CD4-positive, alpha-beta T cell treated with Interleukin-6 at 100 ng/mL for 8 hours (primary cell): Measurements from ENCODE around the gene POU4F1.

Experiments
- DNase-seq: peaks from one replicate; pipeline ENCODE4 v3.0.0-alpha.2; 2020; ENCODE audit warnings: mixed read lengths, low spot score

Gene POU4F1

GRCh38 chr13:78606471-78607408 lies 3.4 kb upstream of the POU4F1 start:
- DNase-seq = no peak

- DNase-seq = no peak
Observed at GRCh38 chr13:78604782-78605611, 1.6 kb upstream of the POU4F1 start.

- DNase-seq = no peak
Observed at GRCh38 chr13:78602561-78603239, 652 bp downstream of the POU4F1 start.

GRCh38 chr13:78601874-78602560 lies 1.3 kb downstream of the POU4F1 start:
- DNase-seq = no peak

- no peak for DNase-seq
Observed at GRCh38 chr13:78601124-78601873, 2.1 kb downstream of the POU4F1 start.

- DNase-seq = no peak
Observed at GRCh38 chr13:78600280-78600883, 3.0 kb downstream of the POU4F1 start.

- no peak for DNase-seq
Observed at GRCh38 chr13:78599645-78600279, 3.6 kb downstream of the POU4F1 start.

- DNase-seq = no peak
Observed at GRCh38 chr13:78598966-78599644, 4.2 kb downstream of the POU4F1 start.

- no peak for DNase-seq
Observed at GRCh38 chr13:78598116-78598781, 5.1 kb downstream of the POU4F1 start.

- no peak for DNase-seq
Observed at GRCh38 chr13:78597602-78597932, 5.8 kb downstream of the POU4F1 start.

- DNase-seq = no peak
Observed at GRCh38 chr13:78596736-78597601, 6.4 kb downstream of the POU4F1 start.

GRCh38 chr13:78596399-78596735 lies 7.0 kb downstream of the POU4F1 start:
- DNase-seq = no peak

GRCh38 chr13:78595495-78596398 lies 7.6 kb downstream of the POU4F1 start:
- DNase-seq = no peak

- no peak for DNase-seq
Observed at GRCh38 chr13:78594456-78594975, 8.8 kb downstream of the POU4F1 start.

- no peak for DNase-seq
Observed at GRCh38 chr13:78593652-78594455, 9.5 kb downstream of the POU4F1 start.

- no peak for DNase-seq
Observed at GRCh38 chr13:78593129-78593528, 10.2 kb downstream of the POU4F1 start.
